Stomach (tissue), 9 donors: ENCODE results near the gene ARMCX1. TPM values are rescaled to one million over a fixed set of nuclear protein-coding genes. Genes with fewer than 3 reads are reported as not detected.
A peak's percentile ranks its signal among the peaks of the same experiment; 100 is the strongest.

Experiments used
- DNase-seq, 2 donors: peaks; one replicate each; pipeline versions ENCODE4 v3.0.0 to v3.0.0-alpha.2; 2013 to 2019
- H3K27ac ChIP-seq, 5 donors: fragments of 200-600 bp in 4 of 5; sonication (generic) in 4 of 5; one replicate each; pipeline ENCODE4 v1.5.1; 2013 to 2019; ENCODE audit warnings: mild to moderate bottlenecking in 1 of 5, moderate library complexity in 1 of 5
- H3K27me3 ChIP-seq, 3 donors: fragments of 200-600 bp; sonication (generic); one replicate each; pipeline ENCODE4 v1.5.1; 2017 to 2019; ENCODE audit warnings: mixed run types in 1 of 3
- H3K36me3 ChIP-seq, 4 donors: fragments of 200-600 bp; sonication (generic); 1 replicate in 3 of 4; 2 replicates in 1 of 4; pipeline ENCODE4 v1.5.1; 2016 to 2019
- H3K4me1 ChIP-seq, 4 donors: fragments of 200-600 bp; sonication (generic); one replicate each; pipeline ENCODE4 v1.5.1; 2016 to 2019
- H3K4me3 ChIP-seq, 4 donors: fragments of 200-600 bp; sonication (generic) in 3 of 4; one replicate each; pipeline ENCODE4 v1.5.1; 2016 to 2019; ENCODE audit warnings: mild to moderate bottlenecking in 1 of 4
- H3K9me3 ChIP-seq, 4 donors: fragments of 200-600 bp; sonication (generic); one replicate each; pipeline ENCODE4 v1.5.1; 2016 to 2019
- EP300 ChIP-seq: sonication (generic); formaldehyde crosslinking; IDR thresholded peaks from one replicate; pipeline ENCODE4 v1.6.1; 2017; ENCODE audit warnings: antibody characterized with exemption
- POLR2A ChIP-seq, 4 donors: fragments of 450-650 bp; IDR thresholded peaks; one replicate each; pipeline ENCODE4 v1.6.1; 2016; ENCODE audit warnings: antibody characterized with exemption in 4 of 4, control low read depth in 2 of 4, mild to moderate bottlenecking in 1 of 4, moderate library complexity in 1 of 4
- POLR2AphosphoS5 ChIP-seq, 3 donors: sonication (generic); formaldehyde crosslinking; IDR thresholded peaks; one replicate each; pipeline ENCODE4 v1.6.1; 2016; ENCODE audit warnings: antibody characterized with exemption in 3 of 3
- WGBS, 5 donors: extraction: QIAGEN DNeasy Blood & Tissue Kit in 3 of 5; methylation state at CpG; one replicate each; pipeline versions ENCODE4 v1.1.5 to v1.1.7; 2013 to 2018; 5-methylcytosine and 5-hydroxymethylcytosine counted together
- intact Hi-C: fragments of 100-400 bp; cut with DNase I; formaldehyde crosslinking; loops from one replicate; pipeline ENCODE4 v1.15.1; 2023; ENCODE audit warnings: low total_unique reads
- polyA plus RNA-seq, 3 donors: library from polyadenylated mRNA; stranded (reverse); fragments of 200-250 nt; gene quantifications; one replicate each; pipeline ENCODE4 v1.2.3, GENCODE V29; 2013
- total RNA-seq, 5 donors: library from RNA; depleted of rRNA; stranded (reverse); fragments of >200 nt; gene quantifications; one replicate each; pipeline versions ENCODE4 v1.1.0 to v1.2.3, GENCODE V29; 2014 to 2016
- TF ChIP-seq, protein P1 (sequence below), 7 experiments: fragments of 450-650 bp in 4 of 7; fragments of 200-600 bp in 3 of 7; sonication (generic) in 3 of 7; IDR thresholded peaks; one replicate each; pipeline ENCODE4 v1.5.1; 2016 to 2019; ENCODE audit warnings: antibody characterized with exemption in 7 of 7, control low read depth in 2 of 7, mild to moderate bottlenecking in 1 of 7
- donor health status: healthy with polysubstance abuse.
- donor health status: Bipolar disorder and iron deficiency.
- donor health status: healthy.

The ARMCX1 gene
- total and polyA plus RNA-seq, 8 donors, result 2.8 to 72.8 (median 11.9) TPM

DNA sequence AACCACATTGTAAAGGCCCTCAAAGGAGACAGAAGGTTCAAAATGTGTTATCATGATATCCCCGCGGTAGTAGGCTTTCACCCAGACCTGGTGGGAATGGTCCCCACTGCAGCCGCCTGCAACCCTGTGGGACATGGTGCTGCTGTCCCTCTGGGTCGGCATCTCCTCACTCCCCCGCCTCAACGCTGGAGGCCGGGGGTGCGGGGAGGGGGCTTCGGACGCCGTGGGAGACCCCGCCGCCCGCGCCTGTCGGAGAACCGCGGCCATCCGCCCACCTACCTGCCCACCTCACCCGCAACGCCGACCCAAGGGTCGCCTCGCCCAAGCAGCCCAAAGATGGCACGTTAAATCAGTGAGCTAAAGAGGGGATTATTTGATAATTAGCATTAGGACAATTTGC, 11.2 kb upstream of the ARMCX1 start:
- no peak overlapping the region for H3K27ac ChIP-seq
- 81 to 97% (median 94%) methylated on average over 14 to 25 of the region's 25 CpGs for WGBS, 5 donors
- TF ChIP-seq, protein P1, sequence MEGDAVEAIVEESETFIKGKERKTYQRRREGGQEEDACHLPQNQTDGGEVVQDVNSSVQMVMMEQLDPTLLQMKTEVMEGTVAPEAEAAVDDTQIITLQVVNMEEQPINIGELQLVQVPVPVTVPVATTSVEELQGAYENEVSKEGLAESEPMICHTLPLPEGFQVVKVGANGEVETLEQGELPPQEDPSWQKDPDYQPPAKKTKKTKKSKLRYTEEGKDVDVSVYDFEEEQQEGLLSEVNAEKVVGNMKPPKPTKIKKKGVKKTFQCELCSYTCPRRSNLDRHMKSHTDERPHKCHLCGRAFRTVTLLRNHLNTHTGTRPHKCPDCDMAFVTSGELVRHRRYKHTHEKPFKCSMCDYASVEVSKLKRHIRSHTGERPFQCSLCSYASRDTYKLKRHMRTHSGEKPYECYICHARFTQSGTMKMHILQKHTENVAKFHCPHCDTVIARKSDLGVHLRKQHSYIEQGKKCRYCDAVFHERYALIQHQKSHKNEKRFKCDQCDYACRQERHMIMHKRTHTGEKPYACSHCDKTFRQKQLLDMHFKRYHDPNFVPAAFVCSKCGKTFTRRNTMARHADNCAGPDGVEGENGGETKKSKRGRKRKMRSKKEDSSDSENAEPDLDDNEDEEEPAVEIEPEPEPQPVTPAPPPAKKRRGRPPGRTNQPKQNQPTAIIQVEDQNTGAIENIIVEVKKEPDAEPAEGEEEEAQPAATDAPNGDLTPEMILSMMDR (IDR thresholded peaks at IDR 0.05), result no peak
- no peak for TF ChIP-seq POLR2AphosphoS5 (IDR thresholded peaks at IDR 0.05)
- no peak for TF ChIP-seq POLR2A (IDR thresholded peaks at IDR 0.05)
- no peak for TF ChIP-seq EP300
- H3K36me3 ChIP-seq, result no peaks in the 10 kb centered on the region
- no peaks in the 10 kb centered on the region for H3K4me1 ChIP-seq
- H3K27me3 ChIP-seq, result no peaks in the 10 kb centered on the region
- no peak overlapping the region for H3K4me3 ChIP-seq
- intact Hi-C loops, result no loop called here
- DNase-seq, result no peak
- H3K9me3 ChIP-seq, result peaks cover 0 to 6% (median 1%) of the 10 kb centered on the region in 4 donors

DNA sequence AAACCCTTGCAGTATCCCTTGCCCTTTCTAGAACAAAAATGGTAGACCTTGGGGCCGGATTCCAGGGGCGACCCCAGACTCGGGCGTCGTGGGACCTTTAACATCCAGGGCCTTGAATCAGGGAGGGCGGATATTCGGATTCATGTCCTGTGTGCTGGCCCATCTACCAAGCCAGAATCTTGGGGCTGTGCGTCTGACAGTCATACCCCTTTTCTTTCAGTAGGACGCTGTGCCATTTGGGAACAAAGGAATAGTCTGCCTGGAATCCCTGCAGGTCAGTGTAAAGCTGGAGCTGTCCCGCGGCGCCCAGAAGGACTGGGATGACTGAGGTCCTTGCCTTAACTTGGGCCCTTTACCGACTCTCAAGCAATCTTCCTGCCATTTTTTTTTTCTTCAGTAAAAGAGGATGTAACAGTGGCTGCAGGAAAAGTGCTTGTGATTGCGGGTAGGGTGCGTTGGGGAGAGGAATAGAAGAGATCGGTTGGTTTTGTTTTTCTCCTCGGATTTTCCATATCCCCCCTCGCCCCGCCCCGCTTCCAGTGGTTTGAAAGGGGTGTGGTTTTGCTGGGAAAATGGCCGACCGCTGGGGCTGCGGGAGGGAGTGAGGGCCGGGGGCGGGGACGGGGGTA, 518 bp downstream of the ARMCX1 start:
- Histone ChIP-seq H3K27ac (peak overlapping the region; percentile 34 to 89 (median 81)), H3K4me1 (peaks cover 0 to 5% (median 0%) of the 10 kb centered on the region in 4 donors), H3K27me3 (peaks cover 0 to 11% (median 0%) of the 10 kb centered on the region in 3 donors), H3K9me3 (no peaks in the 10 kb centered on the region), H3K4me3 (peak overlapping the region; percentile 48 to 59 (median 54)), H3K36me3 (peaks cover 0 to 13% (median 7%) of the 10 kb centered on the region in 4 donors)
- intact Hi-C loops, result no loop called here
- TF ChIP-seq POLR2A (IDR thresholded peaks at IDR 0.05), result no peak
- no peak for TF ChIP-seq POLR2AphosphoS5 (IDR thresholded peaks at IDR 0.05)
- TF ChIP-seq, protein P1 (IDR thresholded peaks at IDR 0.05), result no peak
- no peak for TF ChIP-seq EP300
- WGBS, 5 donors, result 1 to 31% (median 8%) methylated on average over 16 to 26 of the region's 26 CpGs
- DNase-seq, result peak in 1 of 2 donors; percentile 85

DNA sequence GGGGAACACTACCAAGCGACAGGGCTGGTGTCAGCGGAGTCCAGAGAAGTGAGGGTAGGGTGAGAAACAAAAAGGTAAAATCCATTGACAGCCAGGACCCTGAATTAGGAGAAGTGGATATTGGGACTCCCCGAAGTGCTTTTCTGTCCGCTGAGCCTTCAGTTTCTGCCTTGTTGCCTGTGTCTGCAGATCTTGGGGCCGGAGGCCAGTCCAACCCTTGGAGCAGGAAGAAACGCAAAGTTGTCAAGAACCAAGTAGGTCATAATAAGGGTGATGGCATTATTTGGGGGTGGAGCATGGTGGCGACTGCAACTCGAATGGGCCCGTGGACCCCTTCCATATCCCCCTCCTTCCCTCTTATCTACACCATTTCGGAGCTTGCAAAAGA, 1.0 kb downstream of the ARMCX1 start:
- peak overlapping the region; percentile 48 to 59 (median 54) for H3K4me3 ChIP-seq
- 10 to 57% (median 18%) methylated on average over 10 of the region's 10 CpGs for WGBS, 5 donors

DNA sequence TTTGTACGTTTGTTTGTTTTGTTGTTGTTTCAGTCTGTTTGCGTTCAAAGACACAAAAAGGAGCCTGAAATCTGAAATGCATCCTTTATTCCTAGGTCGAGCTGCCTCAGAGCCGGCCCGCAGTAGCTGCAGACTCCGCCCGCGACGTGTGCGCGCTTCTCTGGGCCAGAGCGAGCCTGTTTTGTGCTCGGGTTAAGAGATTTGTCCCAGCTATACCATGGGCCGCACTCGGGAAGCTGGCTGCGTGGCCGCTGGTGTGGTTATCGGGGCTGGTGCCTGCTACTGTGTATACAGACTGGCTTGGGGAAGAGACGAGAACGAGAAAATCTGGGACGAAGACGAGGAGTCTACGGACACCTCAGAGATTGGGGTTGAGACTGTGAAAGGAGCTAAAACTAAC, 2.4 kb downstream of the ARMCX1 start:
- Histone ChIP-seq H3K27me3 (peaks cover 0 to 11% (median 0%) of the 10 kb centered on the region in 3 donors), H3K9me3 (no peaks in the 10 kb centered on the region), H3K36me3 (peaks cover 0 to 13% (median 7%) of the 10 kb centered on the region in 4 donors), H3K4me1 (peaks cover 0 to 5% (median 0%) of the 10 kb centered on the region in 4 donors), H3K27ac (no peak overlapping the region), H3K4me3 (no peak overlapping the region)
- 81 to 97% (median 92%) methylated on average over 20 to 23 of the region's 23 CpGs for WGBS, 5 donors
- intact Hi-C loops, result no loop called here
- DNase-seq, result no peak
- TF ChIP-seq POLR2AphosphoS5 (IDR thresholded peaks at IDR 0.05) (no peak), EP300 (no peak), POLR2A (IDR thresholded peaks at IDR 0.05) (no peak)
- TF ChIP-seq, protein P1 (IDR thresholded peaks at IDR 0.05), result no peak

More for the DNA sequence above, 1.0 kb downstream of the ARMCX1 start:
- Histone ChIP-seq H3K4me1 (peaks cover 0 to 5% (median 0%) of the 10 kb centered on the region in 4 donors), H3K27ac (peak overlapping the region in 3 of 5 donors; percentile 72 to 89 (median 85)), H3K36me3 (peaks cover 0 to 13% (median 7%) of the 10 kb centered on the region in 4 donors), H3K9me3 (no peaks in the 10 kb centered on the region), H3K27me3 (peaks cover 0 to 11% (median 0%) of the 10 kb centered on the region in 3 donors)
- TF ChIP-seq, protein P1 (IDR thresholded peaks at IDR 0.05), result no peak
- TF ChIP-seq EP300, result no peak
- TF ChIP-seq POLR2A (IDR thresholded peaks at IDR 0.05), result no peak
- no peak for TF ChIP-seq POLR2AphosphoS5 (IDR thresholded peaks at IDR 0.05)
- intact Hi-C loops, result no loop called here
- DNase-seq, result no peak
